Activated CD8-positive, alpha-beta memory T cell treated with anti-CD3 and anti-CD28 coated beads, Interleukin-2, amount 10 ng/mL, durations not matched to agents 7 days and 5 days (primary cell): ENCODE data around the gene MSH3. TPM values are rescaled to one million over a fixed set of nuclear protein-coding genes. Genes with fewer than 3 reads are reported as not detected.
A peak's percentile ranks its signal among the peaks of the same experiment; 100 is the strongest.

ENCODE experiments used
- ATAC-seq: fragments of 150-1000 bp; cut with Tn5 transposase; one replicate; pipeline ENCODE4 v1.10.0; 2021; ENCODE audit warnings: moderate library complexity
- CTCF ChIA-PET: fragments of 350-600 bp; sonication (Branson Sonifier 250); formaldehyde crosslinking; loops from one replicate; lab custom pipeline; 2021; ENCODE audit warnings: antibody characterized with exemption; lab: Charles Lee
- DNase-seq: peaks from one replicate; pipeline ENCODE4 v3.0.0-alpha.2; 2020
- H3K27ac Mint-ChIP-seq: one replicate; pipeline ENCODE4 v1.8.0; 2021; ENCODE audit warnings: mild to moderate bottlenecking, mixed read lengths
- H3K27me3 Mint-ChIP-seq: one replicate; pipeline ENCODE4 v1.8.0; 2021; ENCODE audit warnings: mixed read lengths
- H3K36me3 Mint-ChIP-seq: one replicate; pipeline ENCODE4 v1.8.0; 2021; ENCODE audit warnings: mild to moderate bottlenecking, mixed read lengths
- H3K4me1 Mint-ChIP-seq: one replicate; pipeline ENCODE4 v1.8.0; 2021; ENCODE audit warnings: mixed read lengths
- H3K4me3 Mint-ChIP-seq: one replicate; pipeline ENCODE4 v1.8.0; 2021; ENCODE audit warnings: mild to moderate bottlenecking, moderate library complexity, mixed read lengths
- H3K9me3 Mint-ChIP-seq: one replicate; pipeline ENCODE4 v1.8.0; 2022; ENCODE audit warnings: low read depth, mixed read lengths
- total RNA-seq, 2 experiments: library from RNA; stranded (reverse); gene quantifications; one replicate each; pipeline ENCODE4 v1.2.3, GENCODE V29; 2021

The MSH3 gene
- 10 to 100 TPM; 22.3 to 26.3 TPM for total RNA-seq

- Mint-ChIP-seq H3K4me3 (peak within 1 kb of the TSS; percentile 94), H3K4me1 (peaks cover 25% of the 10 kb centered on the region)
- CTCF ChIA-PET, result interaction anchor here (1.2 to 3.8 kb wide), 2 partner anchors 13 to 18 kb away, joined by 3 to 38 read pairs; no protein-coding TSS in a partner anchor
Observed at GRCh38 chr5:80654391-80655230, at the start of gene MSH3, which contains the start of gene DHFR. Gene MSH3 (plus strand): TSS chr5:80654652. CDS start chr5:80654728, 76 bp downstream. Gene DHFR (minus strand): TSS chr5:80654983. CDS start chr5:80654489, 494 bp downstream.

GRCh38 chr5:80607343-80607742 is 47.1 kb upstream of the MSH3 start:
- Mint-ChIP-seq H3K27ac (no peak overlapping the region), H3K36me3 (peaks cover 10% of the 10 kb centered on the region), H3K27me3 (no peaks in the 10 kb centered on the region), H3K4me3 (no peak overlapping the region), H3K4me1 (peaks cover 4% of the 10 kb centered on the region), H3K9me3 (peaks cover 8% of the 10 kb centered on the region)
- DNase-seq (no peak), ATAC-seq (no peak)
- CTCF ChIA-PET, result no interaction called here

More at GRCh38 chr5:80654391-80655230, at the start of gene MSH3, which contains the start of gene DHFR:
- Mint-ChIP-seq H3K9me3 (no peaks in the 10 kb centered on the region), H3K36me3 (peaks cover 32% of the 10 kb centered on the region), H3K27me3 (no peaks in the 10 kb centered on the region), H3K27ac (peak within 1 kb of the TSS; percentile 98)
- ATAC-seq, result peak; percentile 60
- DNase-seq, result peak; percentile 94

- H3K27me3 Mint-ChIP-seq, result no peaks in the 10 kb centered on the region
- peaks cover 10% of the 10 kb centered on the region for H3K36me3 Mint-ChIP-seq
- peaks cover 8% of the 10 kb centered on the region for H3K9me3 Mint-ChIP-seq
- ATAC-seq (no peak), DNase-seq (no peak)
- CTCF ChIA-PET, result no interaction called here
- peaks cover 4% of the 10 kb centered on the region for H3K4me1 Mint-ChIP-seq
- peak overlapping the region; percentile 0 for H3K27ac Mint-ChIP-seq
- H3K4me3 Mint-ChIP-seq, result no peak overlapping the region
Observed at GRCh38 chr5:80607832-80608231, 46.6 kb upstream of the MSH3 start.

GRCh38 chr5:80608731-80609130 is 45.7 kb upstream of the MSH3 start:
- ATAC-seq (no peak), DNase-seq (no peak)
- peaks cover 8% of the 10 kb centered on the region for H3K9me3 Mint-ChIP-seq
- CTCF ChIA-PET, result interaction anchor here (0.6 kb wide), 1 partner anchor 370 kb away, joined by 3 read pairs; no protein-coding TSS in a partner anchor
- H3K4me1 Mint-ChIP-seq, result peaks cover 4% of the 10 kb centered on the region
- no peak overlapping the region for H3K27ac Mint-ChIP-seq
- no peak overlapping the region for H3K4me3 Mint-ChIP-seq
- H3K36me3 Mint-ChIP-seq, result peaks cover 14% of the 10 kb centered on the region
- no peaks in the 10 kb centered on the region for H3K27me3 Mint-ChIP-seq

GRCh38 chr5:80609692-80610091 is 44.8 kb upstream of the MSH3 start:
- Mint-ChIP-seq H3K4me1 (peaks cover 4% of the 10 kb centered on the region), H3K27ac (no peak overlapping the region), H3K4me3 (no peak overlapping the region), H3K9me3 (peaks cover 8% of the 10 kb centered on the region), H3K36me3 (peaks cover 14% of the 10 kb centered on the region), H3K27me3 (no peaks in the 10 kb centered on the region)
- no peak for ATAC-seq
- CTCF ChIA-PET, result no interaction called here
- no peak for DNase-seq

GRCh38 chr5:80615266-80615914 is 39.1 kb upstream of the MSH3 start:
- no peaks in the 10 kb centered on the region for H3K27me3 Mint-ChIP-seq
- peaks cover 15% of the 10 kb centered on the region for H3K4me1 Mint-ChIP-seq
- H3K4me3 Mint-ChIP-seq, result no peak overlapping the region
- CTCF ChIA-PET, result interaction anchor here (0.6 kb wide), 1 partner anchor 9 kb away, joined by 4 read pairs; no protein-coding TSS in a partner anchor
- peaks cover 4% of the 10 kb centered on the region for H3K9me3 Mint-ChIP-seq
- H3K36me3 Mint-ChIP-seq, result peaks cover 9% of the 10 kb centered on the region
- ATAC-seq, result no peak
- no peak overlapping the region for H3K27ac Mint-ChIP-seq
- no peak for DNase-seq

- DNase-seq (no peak), ATAC-seq (no peak)
- Mint-ChIP-seq H3K9me3 (no peaks in the 10 kb centered on the region), H3K4me1 (peaks cover 15% of the 10 kb centered on the region), H3K27me3 (no peaks in the 10 kb centered on the region), H3K4me3 (no peak overlapping the region), H3K36me3 (peaks cover 22% of the 10 kb centered on the region), H3K27ac (no peak overlapping the region)
- CTCF ChIA-PET, result no interaction called here
Observed at GRCh38 chr5:80618438-80618837, 36.0 kb upstream of the MSH3 start.

GRCh38 chr5:80619086-80619485 is 35.4 kb upstream of the MSH3 start:
- H3K27me3 Mint-ChIP-seq, result no peaks in the 10 kb centered on the region
- ATAC-seq (no peak), DNase-seq (no peak)
- CTCF ChIA-PET, result no interaction called here
- no peak overlapping the region for H3K27ac Mint-ChIP-seq
- no peak overlapping the region for H3K4me3 Mint-ChIP-seq
- no peaks in the 10 kb centered on the region for H3K9me3 Mint-ChIP-seq
- peaks cover 20% of the 10 kb centered on the region for H3K36me3 Mint-ChIP-seq
- H3K4me1 Mint-ChIP-seq, result peaks cover 15% of the 10 kb centered on the region

GRCh38 chr5:80620211-80620610 is 34.2 kb upstream of the MSH3 start:
- Mint-ChIP-seq H3K27me3 (no peaks in the 10 kb centered on the region), H3K27ac (no peak overlapping the region), H3K4me3 (no peak overlapping the region), H3K4me1 (peaks cover 15% of the 10 kb centered on the region), H3K36me3 (peaks cover 20% of the 10 kb centered on the region), H3K9me3 (no peaks in the 10 kb centered on the region)
- ATAC-seq (no peak), DNase-seq (no peak)
- CTCF ChIA-PET, result no interaction called here

GRCh38 chr5:80622756-80623155 is 31.7 kb upstream of the MSH3 start:
- no peaks in the 10 kb centered on the region for H3K4me1 Mint-ChIP-seq
- H3K36me3 Mint-ChIP-seq, result peaks cover 22% of the 10 kb centered on the region
- CTCF ChIA-PET, result no interaction called here
- ATAC-seq, result no peak
- no peak overlapping the region for H3K27ac Mint-ChIP-seq
- no peak overlapping the region for H3K4me3 Mint-ChIP-seq
- H3K9me3 Mint-ChIP-seq, result no peaks in the 10 kb centered on the region
- no peaks in the 10 kb centered on the region for H3K27me3 Mint-ChIP-seq
- DNase-seq, result no peak

- CTCF ChIA-PET, result interaction anchor here (1.2 kb wide), 1 partner anchor 8 kb away, joined by 4 read pairs; no protein-coding TSS in a partner anchor
- no peaks in the 10 kb centered on the region for H3K9me3 Mint-ChIP-seq
- H3K4me3 Mint-ChIP-seq, result no peak overlapping the region
- H3K27ac Mint-ChIP-seq, result no peak overlapping the region
- ATAC-seq (no peak), DNase-seq (no peak)
- peaks cover 22% of the 10 kb centered on the region for H3K36me3 Mint-ChIP-seq
- H3K4me1 Mint-ChIP-seq, result no peaks in the 10 kb centered on the region
- no peaks in the 10 kb centered on the region for H3K27me3 Mint-ChIP-seq
Observed at GRCh38 chr5:80623999-80624398, 30.5 kb upstream of the MSH3 start.

GRCh38 chr5:80625230-80625629 is 29.2 kb upstream of the MSH3 start:
- H3K27ac Mint-ChIP-seq, result no peak overlapping the region
- DNase-seq, result no peak
- H3K9me3 Mint-ChIP-seq, result no peaks in the 10 kb centered on the region
- CTCF ChIA-PET, result no interaction called here
- H3K27me3 Mint-ChIP-seq, result no peaks in the 10 kb centered on the region
- ATAC-seq, result no peak
- no peak overlapping the region for H3K4me3 Mint-ChIP-seq
- H3K4me1 Mint-ChIP-seq, result no peaks in the 10 kb centered on the region
- peaks cover 31% of the 10 kb centered on the region for H3K36me3 Mint-ChIP-seq

GRCh38 chr5:80629281-80629680 is 25.2 kb upstream of the MSH3 start:
- Mint-ChIP-seq H3K4me3 (no peak overlapping the region), H3K9me3 (no peaks in the 10 kb centered on the region), H3K4me1 (no peaks in the 10 kb centered on the region), H3K36me3 (peaks cover 47% of the 10 kb centered on the region), H3K27me3 (no peaks in the 10 kb centered on the region), H3K27ac (no peak overlapping the region)
- DNase-seq (no peak), ATAC-seq (no peak)
- CTCF ChIA-PET, result no interaction called here
